DMS153 treated with DMSO at 0.1 percent for 48 hours (cell line): Measurements from ENCODE around the gene DLGAP1.

Experiments used
- DNase-seq: peaks from one replicate; lab custom pipeline; 2025; ENCODE audit not compliant: unreplicated experiment; lab: John Stamatoyannopoulos, UW

The DLGAP1 gene

DNA sequence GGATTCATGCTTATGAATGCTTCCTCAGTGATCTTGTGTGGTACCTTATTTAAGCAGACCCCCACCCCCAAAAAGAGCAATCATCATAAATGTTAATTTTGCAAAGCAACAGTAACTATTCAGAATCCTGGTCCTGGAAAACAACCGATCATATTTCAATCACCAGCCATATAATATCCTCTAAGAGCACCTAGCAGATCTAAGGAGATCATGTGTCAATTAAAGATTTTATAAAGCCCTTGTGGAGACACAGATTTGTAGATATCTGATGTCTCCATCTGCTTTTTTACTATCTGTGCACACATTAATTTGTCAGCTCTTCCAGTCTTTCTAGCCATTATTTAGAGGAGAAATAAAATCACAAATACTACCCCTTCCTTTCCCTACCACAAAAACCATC is 581.4 kb downstream of the DLGAP1 start:
- DNase-seq: no peak

DNA sequence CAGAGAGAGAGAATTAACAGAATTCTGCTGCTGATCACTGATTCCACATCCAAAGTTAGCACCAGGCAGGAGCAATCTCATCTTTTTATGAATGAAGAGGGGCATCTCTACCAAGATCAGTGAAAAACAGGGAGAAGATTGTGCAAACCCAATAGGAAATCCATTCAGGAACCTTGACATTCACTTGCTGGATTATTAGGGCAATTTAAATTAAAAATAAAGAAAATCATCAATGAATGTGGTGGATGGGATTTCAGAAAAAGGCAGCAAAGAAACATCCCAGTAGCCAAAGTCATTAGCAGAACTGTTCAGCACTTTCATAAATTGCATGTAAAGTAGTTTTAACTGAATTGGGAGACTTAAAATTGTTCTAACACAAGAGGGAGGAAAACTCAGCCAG is 581.9 kb downstream of the DLGAP1 start:
- DNase-seq: no peak

DNA sequence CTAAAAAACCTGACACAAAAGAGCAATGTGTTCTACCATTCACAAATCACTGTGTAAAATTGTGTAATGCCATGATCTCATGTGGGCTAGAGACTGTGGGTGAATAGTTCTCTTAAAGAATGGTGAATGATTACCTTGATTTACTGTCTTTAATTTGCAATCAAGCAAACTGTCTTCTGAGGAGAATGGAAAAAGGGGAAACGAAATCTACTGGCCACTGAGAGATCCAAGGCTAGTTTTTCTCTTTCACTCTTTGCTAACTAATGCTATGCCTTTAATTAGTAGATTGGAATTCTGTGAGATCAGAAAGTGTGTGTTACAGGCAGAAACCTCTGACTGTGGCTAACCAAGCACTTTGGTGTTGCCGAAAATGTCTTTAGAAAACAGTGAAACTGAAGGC is 582.5 kb downstream of the DLGAP1 start:
- no peak for DNase-seq

DNA sequence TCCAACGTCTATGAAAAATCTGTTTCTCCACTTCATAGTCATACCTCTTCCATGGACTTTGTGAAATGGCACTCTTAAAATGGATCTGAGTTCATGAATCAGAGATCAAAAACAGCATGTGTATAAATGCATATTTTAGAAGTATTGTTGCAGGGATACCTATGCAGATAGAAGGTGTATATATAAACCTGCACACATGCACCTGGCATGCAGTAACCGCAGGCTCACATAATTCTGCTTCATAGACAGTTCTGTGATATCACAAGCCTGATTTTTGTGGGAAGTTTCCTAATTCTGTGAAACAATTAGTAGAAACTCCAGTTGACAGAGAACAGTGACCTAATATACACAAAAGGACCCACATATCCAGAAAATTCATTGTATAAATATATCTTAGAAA is 583.4 kb downstream of the DLGAP1 start:
- DNase-seq: no peak

DNA sequence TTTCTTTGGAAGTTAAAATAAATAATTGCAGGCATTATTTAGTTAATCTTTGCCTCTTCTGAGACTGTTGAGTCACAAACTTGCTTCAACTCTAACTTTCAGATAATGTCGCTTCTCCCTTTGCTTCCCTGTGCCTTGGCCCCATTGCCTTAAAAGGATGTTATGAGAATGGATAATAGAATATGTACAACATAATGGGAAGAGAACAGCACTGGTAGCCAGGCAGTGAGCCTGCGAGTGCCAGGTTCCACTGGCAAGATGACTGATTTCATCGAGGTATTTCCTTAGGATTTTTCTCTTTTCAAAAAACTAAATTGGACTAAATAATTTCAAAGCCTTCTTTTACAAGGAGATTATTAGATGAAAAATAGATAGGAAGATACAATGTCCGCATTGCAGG is 584.2 kb downstream of the DLGAP1 start:
- DNase-seq: no peak

DNA sequence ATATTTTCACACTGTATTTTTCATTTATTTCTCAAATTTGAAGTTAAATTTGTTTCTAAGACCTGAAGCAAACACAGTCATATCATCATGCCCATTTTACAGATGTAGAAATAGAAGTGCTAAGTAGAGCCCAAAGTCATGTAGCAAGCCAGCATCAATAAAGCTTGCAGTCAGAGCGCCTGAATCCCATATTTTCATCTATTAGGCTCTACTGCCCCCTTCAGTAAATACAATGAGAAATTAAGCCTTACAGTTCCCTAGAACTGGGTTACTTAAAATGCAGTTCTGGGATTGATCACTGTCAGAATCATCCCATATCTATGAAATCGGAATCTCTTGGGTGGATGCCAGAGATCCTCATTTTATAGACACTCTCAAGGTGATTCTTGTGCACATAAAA is 585.3 kb downstream of the DLGAP1 start:
- peak; percentile 7 for DNase-seq

- DNase-seq: no peak
Measured at GRCh38 chr18:3867864-3868311, 587.2 kb downstream of the DLGAP1 start.

DNA sequence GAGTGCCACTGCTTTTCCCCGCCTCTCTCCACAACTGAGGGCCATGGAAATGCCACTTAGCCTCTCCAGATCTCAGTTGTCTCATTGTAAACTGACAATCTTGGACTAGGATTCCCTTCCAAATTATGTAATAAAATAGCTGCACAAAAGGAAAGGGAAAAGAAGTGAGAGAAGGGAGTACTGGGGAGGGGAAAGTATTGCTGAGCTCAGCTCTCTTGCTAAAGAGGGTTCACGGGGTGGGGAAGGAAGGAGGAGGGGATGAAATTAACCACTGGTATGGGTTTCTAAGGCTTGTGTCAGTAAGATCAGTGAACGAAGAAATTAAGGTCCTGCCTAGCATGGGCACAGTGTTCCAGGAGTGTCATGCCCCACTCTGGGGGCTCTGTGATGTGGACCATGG is 587.9 kb downstream of the DLGAP1 start:
- no peak for DNase-seq

GRCh38 chr18:3864669-3865298 is 590.3 kb downstream of the DLGAP1 start:
- DNase-seq: no peak

DNA sequence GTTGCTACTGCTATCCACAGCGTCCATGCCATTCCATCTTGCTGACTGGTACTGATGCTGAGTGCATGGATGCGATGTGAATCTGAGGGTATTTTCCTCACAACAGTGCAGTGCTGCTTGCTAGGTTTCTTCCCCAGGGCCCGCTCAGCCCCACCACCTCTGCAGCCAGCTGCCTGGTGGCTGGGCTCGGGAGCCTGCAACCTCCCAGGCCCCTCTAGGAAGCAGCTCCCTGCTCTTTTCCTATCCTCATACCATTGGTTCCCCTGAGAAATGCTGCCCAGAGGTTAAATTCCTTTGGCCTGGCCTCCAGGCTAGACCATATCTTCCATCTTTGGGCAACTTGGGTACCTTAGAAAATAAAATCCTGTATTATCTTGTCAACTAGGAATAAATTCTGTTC is 591.5 kb downstream of the DLGAP1 start:
- DNase-seq: no peak

DNA sequence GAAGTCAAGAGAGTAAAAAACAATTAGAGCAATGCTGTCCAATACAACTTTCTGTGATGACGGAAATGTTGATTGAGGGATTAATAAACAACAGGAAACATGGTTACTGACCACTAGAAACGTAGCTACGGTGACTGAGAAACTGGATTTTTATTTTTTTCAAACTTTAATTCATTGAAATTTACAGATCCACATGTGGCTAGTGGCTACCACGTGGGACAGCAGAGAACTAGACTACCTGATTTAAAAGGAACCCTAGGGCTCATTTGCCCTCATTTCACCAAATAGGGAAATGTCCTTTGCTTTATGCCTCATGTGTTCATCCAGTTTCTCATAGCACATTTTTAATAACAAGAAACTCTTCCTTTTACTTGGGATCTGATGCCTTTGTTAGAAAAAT is 592.1 kb downstream of the DLGAP1 start:
- DNase-seq: no peak

GRCh38 chr18:3861495-3861894 is 593.6 kb downstream of the DLGAP1 start:
- DNase-seq: no peak

DNA sequence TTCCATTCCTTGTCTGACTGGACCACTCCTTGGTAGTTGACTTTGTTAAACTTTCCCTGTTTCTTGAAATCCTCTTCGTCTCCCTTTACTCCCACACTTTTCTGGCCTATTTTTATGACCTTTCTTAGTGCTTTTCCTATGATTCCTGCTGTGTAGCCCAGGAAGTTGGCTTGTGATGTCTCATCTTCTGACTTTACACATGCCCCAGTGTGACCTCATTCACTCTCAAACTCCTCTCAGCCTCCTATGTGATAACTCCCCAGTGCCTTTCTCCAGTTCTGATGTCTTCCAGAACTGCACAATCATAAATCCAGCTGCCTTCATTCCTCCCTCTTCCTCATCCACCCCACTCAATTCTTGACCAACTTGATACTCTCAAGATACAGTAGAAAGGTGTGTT is 597.6 kb downstream of the DLGAP1 start:
- no peak for DNase-seq

GRCh38 chr18:3855966-3856365 is 599.1 kb downstream of the DLGAP1 start:
- DNase-seq: no peak

GRCh38 chr18:3852321-3852720 is 602.8 kb downstream of the DLGAP1 start:
- no peak for DNase-seq

- DNase-seq: no peak
Measured at GRCh38 chr18:3851159-3851558, 603.9 kb downstream of the DLGAP1 start.

DNA sequence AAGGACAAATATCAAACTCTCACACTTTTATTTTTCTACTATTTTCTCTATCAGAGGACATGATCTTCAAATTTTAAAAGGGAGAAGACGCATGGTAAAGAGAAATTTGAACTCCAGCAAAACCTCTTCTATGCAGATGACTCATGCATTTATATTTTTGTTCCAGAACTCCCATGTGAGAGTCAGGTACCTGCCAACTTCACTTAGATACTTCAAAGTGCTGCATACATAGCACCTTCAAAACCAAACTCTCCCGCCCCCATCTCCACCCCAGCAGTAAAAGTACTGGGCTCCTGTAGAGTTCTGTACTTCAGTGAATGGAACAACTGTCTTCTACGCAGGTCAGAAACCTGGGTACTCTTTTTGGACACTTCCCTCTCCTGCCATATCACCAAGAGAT is 606.8 kb downstream of the DLGAP1 start:
- DNase-seq: no peak

GRCh38 chr18:3845161-3845560 is 609.9 kb downstream of the DLGAP1 start:
- DNase-seq: no peak

GRCh38 chr18:3842844-3843243 is 612.3 kb downstream of the DLGAP1 start:
- no peak for DNase-seq

DNA sequence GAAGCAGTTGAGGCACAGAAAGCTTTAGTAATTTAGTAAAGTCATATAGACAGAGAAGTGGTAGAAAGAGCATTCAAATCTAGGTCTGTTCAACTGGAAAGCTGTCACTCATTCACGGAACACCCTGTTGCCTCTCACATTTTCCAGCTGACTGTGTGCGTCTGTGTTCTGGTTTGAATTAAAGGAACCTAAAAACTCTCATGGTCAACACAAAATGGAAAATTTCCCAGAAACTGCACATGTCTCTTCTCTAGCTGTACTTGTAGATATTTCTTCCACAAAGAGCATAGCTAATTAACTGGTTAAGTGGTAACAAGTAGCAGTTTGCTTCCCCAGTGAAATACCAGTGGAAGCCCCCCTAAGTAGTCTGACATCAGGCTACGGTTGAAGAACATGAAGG is 614.3 kb downstream of the DLGAP1 start:
- no peak for DNase-seq

DNA sequence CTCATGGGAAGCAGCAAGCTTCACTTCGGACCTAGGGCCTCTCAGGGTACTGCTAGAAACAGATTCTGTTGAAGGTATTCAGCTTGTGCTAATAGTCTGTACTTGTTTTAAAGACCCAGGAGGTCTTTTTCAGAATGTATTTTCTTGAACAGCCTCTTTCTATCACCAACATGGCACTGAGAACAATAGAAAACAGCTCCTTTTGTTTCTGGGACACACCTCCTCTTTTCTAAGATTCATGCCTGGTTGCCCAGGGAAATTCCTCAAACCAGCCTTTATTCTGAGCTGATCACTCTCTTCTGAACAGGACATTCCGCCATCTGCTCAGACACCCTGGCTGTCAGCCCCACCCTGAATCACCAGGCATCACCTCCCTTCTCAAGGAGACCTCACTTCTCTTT is 615.5 kb downstream of the DLGAP1 start:
- DNase-seq: no peak

GRCh38 chr18:3836483-3837335 is 618.4 kb downstream of the DLGAP1 start:
- DNase-seq: no peak
